ENCODE results near the gene ZC3H6.

Gene ZC3H6

DNA sequence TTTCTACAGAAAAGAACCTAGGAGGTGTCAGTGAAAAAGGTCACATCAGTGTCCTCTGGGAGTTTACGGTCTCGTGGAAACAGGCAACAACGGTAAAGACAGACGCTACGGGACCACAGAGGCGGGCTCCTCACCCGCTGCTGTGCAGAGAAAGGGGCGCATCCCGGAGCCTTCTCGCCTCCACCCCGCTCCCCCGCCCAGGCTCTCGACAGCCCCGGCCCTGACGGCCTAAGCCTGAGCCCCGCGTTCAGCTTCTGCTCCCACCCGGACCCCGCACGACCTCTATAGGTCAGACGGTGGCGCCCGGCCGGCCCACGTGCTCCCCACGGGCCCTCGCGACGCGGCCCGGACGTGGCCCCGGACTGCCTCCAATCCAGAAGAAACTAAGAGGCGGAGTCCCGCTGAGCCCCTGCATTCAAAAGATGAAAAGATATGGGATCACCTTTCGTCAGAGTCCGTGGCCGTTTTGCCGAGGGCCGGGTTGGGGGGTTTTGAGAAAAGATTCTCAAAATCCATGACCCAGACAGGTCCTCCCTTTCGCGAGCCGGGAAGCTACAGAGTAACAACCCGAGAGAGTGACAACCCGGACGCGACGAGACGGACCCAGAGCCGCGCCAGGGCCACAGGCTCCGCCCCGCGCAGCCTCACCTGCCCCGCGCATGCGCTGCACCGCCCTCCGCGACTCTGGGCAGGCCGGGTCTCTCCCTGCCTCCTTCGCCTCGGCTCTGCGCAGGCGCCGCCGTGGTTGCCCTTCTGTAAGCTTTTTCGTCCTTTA is 20.7 kb upstream of the ZC3H6 start, which contains the start of gene ZC3H8:
TSS of gene ZC3H8 (minus strand) at position 577 of the 775 bp plus-strand sequence. CDS start at position 516, 61 bp downstream.
- TF ChIP-seq FOXP2 (optimal IDR thresholded peaks at IDR 0.05; ENCODE audit: borderline replicate concordance, extremely low read depth, extremely low read length, insufficient read depth), result peak; percentile 66
- TF ChIP-seq, protein P1, sequence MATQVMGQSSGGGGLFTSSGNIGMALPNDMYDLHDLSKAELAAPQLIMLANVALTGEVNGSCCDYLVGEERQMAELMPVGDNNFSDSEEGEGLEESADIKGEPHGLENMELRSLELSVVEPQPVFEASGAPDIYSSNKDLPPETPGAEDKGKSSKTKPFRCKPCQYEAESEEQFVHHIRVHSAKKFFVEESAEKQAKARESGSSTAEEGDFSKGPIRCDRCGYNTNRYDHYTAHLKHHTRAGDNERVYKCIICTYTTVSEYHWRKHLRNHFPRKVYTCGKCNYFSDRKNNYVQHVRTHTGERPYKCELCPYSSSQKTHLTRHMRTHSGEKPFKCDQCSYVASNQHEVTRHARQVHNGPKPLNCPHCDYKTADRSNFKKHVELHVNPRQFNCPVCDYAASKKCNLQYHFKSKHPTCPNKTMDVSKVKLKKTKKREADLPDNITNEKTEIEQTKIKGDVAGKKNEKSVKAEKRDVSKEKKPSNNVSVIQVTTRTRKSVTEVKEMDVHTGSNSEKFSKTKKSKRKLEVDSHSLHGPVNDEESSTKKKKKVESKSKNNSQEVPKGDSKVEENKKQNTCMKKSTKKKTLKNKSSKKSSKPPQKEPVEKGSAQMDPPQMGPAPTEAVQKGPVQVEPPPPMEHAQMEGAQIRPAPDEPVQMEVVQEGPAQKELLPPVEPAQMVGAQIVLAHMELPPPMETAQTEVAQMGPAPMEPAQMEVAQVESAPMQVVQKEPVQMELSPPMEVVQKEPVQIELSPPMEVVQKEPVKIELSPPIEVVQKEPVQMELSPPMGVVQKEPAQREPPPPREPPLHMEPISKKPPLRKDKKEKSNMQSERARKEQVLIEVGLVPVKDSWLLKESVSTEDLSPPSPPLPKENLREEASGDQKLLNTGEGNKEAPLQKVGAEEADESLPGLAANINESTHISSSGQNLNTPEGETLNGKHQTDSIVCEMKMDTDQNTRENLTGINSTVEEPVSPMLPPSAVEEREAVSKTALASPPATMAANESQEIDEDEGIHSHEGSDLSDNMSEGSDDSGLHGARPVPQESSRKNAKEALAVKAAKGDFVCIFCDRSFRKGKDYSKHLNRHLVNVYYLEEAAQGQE (IDR thresholded peaks at IDR 0.05; ENCODE audit: insufficient read depth in 1 of 2, low read depth in 2 of 2, low read length in 2 of 2), result no peak
- no peak for TF ChIP-seq SIN3A (IDR thresholded peaks at IDR 0.05; ENCODE audit: borderline replicate concordance, insufficient read depth, low read length)
- peak; percentile 95 for TF ChIP-seq POLR2AphosphoS5 (IDR thresholded peaks at IDR 0.05; ENCODE audit: low read depth, low read length)
- 0 out of 2 replicates have a peak, but pooled peaks have one; percentile 23 for TF ChIP-seq TAF1 (IDR thresholded peaks at IDR 0.05; ENCODE audit: borderline replicate concordance, insufficient read depth, low read length)

DNA sequence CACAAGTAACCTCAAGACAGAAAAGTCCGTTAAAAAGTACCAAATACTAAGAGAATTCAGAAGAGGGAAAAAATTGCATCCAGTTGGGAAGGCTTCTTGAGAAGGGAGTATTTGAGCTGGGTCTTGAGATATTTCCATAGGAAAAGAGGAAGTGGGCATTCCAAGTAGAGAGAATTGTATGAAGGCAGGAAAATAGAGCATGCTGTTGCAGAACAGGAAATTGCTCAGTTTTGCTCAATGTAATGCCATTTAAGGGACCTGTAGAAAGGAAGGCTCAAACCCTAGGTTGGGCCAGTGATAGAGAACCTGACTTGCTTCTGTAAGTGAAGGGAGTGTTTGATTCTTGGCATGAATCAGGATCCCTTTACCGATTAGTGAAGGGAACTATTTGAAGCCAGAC is 19.5 kb upstream of the ZC3H6 start:
- TF ChIP-seq FOXP2 (optimal IDR thresholded peaks at IDR 0.05; ENCODE audit: borderline replicate concordance, extremely low read depth, extremely low read length, insufficient read depth) (no peak), POLR2AphosphoS5 (IDR thresholded peaks at IDR 0.05; ENCODE audit: low read depth, low read length) (no peak), SIN3A (IDR thresholded peaks at IDR 0.05; ENCODE audit: borderline replicate concordance, insufficient read depth, low read length) (no peak), TAF1 (IDR thresholded peaks at IDR 0.05; ENCODE audit: borderline replicate concordance, insufficient read depth, low read length) (no peak)
- TF ChIP-seq, protein P1 (IDR thresholded peaks at IDR 0.05; ENCODE audit: insufficient read depth in 1 of 2, low read depth in 2 of 2, low read length in 2 of 2), result no peak

DNA sequence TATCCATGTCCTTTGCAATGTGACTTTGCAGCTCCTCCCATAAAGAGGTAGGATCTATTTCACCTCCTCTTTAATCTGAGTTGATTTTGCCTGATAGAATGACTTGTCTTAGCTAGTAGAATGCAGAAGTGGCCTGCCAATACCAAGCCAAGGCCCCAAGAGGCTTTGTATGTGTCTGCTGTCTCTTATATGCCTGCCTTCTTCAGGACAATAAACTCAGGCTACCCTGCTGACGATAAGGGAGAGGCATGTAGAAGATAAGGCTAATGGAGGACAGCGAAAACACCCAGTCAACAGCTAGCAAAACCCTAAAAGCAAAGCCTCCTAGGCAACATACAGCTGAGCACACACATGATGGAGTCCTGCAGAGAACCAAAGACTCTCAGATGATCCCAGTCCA is 18.7 kb upstream of the ZC3H6 start:
- TF ChIP-seq FOXP2 (optimal IDR thresholded peaks at IDR 0.05; ENCODE audit: borderline replicate concordance, extremely low read depth, extremely low read length, insufficient read depth), result no peak
- no peak for TF ChIP-seq POLR2AphosphoS5 (IDR thresholded peaks at IDR 0.05; ENCODE audit: low read depth, low read length)
- TF ChIP-seq, protein P1 (IDR thresholded peaks at IDR 0.05; ENCODE audit: insufficient read depth in 1 of 2, low read depth in 2 of 2, low read length in 2 of 2), result no peak
- TF ChIP-seq TAF1 (IDR thresholded peaks at IDR 0.05; ENCODE audit: borderline replicate concordance, insufficient read depth, low read length), result no peak
- no peak for TF ChIP-seq SIN3A (IDR thresholded peaks at IDR 0.05; ENCODE audit: borderline replicate concordance, insufficient read depth, low read length)

DNA sequence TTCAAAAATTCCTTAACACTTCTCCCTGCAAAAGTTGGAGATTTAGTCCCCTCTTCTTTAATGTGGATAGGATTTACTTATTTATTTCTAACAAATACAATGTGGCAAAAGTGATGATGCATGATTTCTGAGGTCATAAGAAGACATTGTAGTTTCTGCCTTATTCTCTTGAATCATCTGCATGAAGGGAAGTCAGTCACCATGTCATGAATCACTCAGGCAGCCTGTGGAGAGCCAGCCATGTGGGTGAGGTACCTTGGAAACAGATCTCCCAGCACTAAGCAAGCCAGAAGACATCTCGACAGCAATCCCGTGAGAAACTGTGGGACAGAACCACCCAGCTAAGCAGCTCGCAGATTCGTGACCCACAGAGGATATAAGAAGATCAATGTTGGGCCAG is 17.8 kb upstream of the ZC3H6 start:
- TF ChIP-seq FOXP2 (optimal IDR thresholded peaks at IDR 0.05; ENCODE audit: borderline replicate concordance, extremely low read depth, extremely low read length, insufficient read depth) (no peak), POLR2AphosphoS5 (IDR thresholded peaks at IDR 0.05; ENCODE audit: low read depth, low read length) (no peak), SIN3A (IDR thresholded peaks at IDR 0.05; ENCODE audit: borderline replicate concordance, insufficient read depth, low read length) (no peak), TAF1 (IDR thresholded peaks at IDR 0.05; ENCODE audit: borderline replicate concordance, insufficient read depth, low read length) (no peak)
- TF ChIP-seq, protein P1 (IDR thresholded peaks at IDR 0.05; ENCODE audit: insufficient read depth in 1 of 2, low read depth in 2 of 2, low read length in 2 of 2), result no peak

Measured in PFSK-1 (cell line).